ENCODE data around the gene TARP.

Gene TARP

DNA sequence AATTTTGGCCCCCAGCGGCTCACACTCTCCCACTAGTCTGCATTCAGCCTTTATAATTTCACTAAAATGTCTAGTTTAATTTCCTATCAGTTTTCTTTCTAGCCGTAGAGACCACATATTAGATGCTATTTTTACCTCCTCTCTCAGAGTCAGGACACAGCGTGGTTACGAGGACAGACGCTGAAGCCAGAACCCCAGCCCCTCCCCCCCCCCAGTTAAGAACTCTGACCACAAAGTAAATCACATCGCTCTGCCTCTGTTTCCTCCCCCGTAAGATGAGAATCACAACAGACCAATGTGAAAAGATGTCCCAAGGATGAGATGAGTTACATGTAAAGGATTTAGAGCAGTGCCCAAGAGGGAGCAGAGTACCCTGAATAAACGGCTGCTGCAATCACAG lies 11.1 kb upstream of the TARP start:
- TF ChIP-seq, protein P1, sequence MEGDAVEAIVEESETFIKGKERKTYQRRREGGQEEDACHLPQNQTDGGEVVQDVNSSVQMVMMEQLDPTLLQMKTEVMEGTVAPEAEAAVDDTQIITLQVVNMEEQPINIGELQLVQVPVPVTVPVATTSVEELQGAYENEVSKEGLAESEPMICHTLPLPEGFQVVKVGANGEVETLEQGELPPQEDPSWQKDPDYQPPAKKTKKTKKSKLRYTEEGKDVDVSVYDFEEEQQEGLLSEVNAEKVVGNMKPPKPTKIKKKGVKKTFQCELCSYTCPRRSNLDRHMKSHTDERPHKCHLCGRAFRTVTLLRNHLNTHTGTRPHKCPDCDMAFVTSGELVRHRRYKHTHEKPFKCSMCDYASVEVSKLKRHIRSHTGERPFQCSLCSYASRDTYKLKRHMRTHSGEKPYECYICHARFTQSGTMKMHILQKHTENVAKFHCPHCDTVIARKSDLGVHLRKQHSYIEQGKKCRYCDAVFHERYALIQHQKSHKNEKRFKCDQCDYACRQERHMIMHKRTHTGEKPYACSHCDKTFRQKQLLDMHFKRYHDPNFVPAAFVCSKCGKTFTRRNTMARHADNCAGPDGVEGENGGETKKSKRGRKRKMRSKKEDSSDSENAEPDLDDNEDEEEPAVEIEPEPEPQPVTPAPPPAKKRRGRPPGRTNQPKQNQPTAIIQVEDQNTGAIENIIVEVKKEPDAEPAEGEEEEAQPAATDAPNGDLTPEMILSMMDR (IDR thresholded peaks at IDR 0.05), result no peak
- no peak for TF ChIP-seq POLR2A (IDR thresholded peaks at IDR 0.05)
- no peak for DNase-seq
- WGBS, 2 donors, result 41 to 52% methylated on average over 8 of the region's 8 CpGs

GRCh38 chr7:38283809-38284208 lies 10.4 kb upstream of the TARP start:
- Histone ChIP-seq H3K4me3 (no peak overlapping the region), H3K36me3 (ENCODE audit: low read depth, missing control alignments) (no peaks in the 10 kb centered on the region), H3K27me3 (no peaks in the 10 kb centered on the region), H3K27ac (no peak overlapping the region), H3K4me1 (no peaks in the 10 kb centered on the region), H3K9me3 (no peaks in the 10 kb centered on the region)
- DNase-seq, result no peak
- 36 to 43% methylated on average over 1 of the region's 1 CpG for WGBS, 2 donors
- no peak for TF ChIP-seq POLR2A (IDR thresholded peaks at IDR 0.05)
- TF ChIP-seq, protein P1 (IDR thresholded peaks at IDR 0.05), result no peak
- intact Hi-C loops (cut with DNase I; ENCODE audit: low total_unique reads), result no loop called here

More for the DNA sequence above, 11.1 kb upstream of the TARP start:
- Histone ChIP-seq H3K4me1 (no peaks in the 10 kb centered on the region), H3K36me3 (ENCODE audit: low read depth, missing control alignments) (no peaks in the 10 kb centered on the region), H3K27me3 (no peaks in the 10 kb centered on the region), H3K4me3 (no peak overlapping the region), H3K27ac (no peak overlapping the region), H3K9me3 (no peaks in the 10 kb centered on the region)
- intact Hi-C loops (cut with DNase I; ENCODE audit: low total_unique reads), result no loop called here

DNA sequence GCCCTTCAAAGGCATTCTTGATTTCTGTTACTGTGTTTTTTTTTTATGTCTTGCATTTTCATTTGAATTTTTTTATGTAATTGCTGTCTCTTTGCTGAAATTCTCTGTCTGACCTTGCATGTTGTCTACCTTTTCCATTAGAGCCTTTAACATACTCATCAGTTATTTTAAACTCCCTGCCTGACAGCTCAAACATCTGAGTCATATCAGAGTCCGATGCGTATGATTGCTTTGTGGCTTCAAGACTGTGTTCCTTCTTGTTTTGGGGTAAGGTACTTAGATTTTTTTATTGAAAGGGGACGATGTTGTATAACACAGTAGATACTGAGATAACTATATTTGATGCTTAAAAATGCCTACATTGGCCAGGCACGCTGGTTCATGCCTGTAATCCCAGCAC lies 9.7 kb upstream of the TARP start:
- TF ChIP-seq, protein P1 (IDR thresholded peaks at IDR 0.05), result no peak
- TF ChIP-seq POLR2A (IDR thresholded peaks at IDR 0.05), result no peak
- H3K9me3 ChIP-seq, result no peaks in the 10 kb centered on the region
- H3K27me3 ChIP-seq, result no peaks in the 10 kb centered on the region
- no peaks in the 10 kb centered on the region for H3K36me3 ChIP-seq (ENCODE audit: low read depth, missing control alignments)
- no peak for DNase-seq
- no peaks in the 10 kb centered on the region for H3K4me1 ChIP-seq
- intact Hi-C loops (cut with DNase I; ENCODE audit: low total_unique reads), result no loop called here
- H3K27ac ChIP-seq, result no peak overlapping the region
- no peak overlapping the region for H3K4me3 ChIP-seq
- 86 to 88% methylated on average over 4 of the region's 4 CpGs for WGBS, 2 donors

DNA sequence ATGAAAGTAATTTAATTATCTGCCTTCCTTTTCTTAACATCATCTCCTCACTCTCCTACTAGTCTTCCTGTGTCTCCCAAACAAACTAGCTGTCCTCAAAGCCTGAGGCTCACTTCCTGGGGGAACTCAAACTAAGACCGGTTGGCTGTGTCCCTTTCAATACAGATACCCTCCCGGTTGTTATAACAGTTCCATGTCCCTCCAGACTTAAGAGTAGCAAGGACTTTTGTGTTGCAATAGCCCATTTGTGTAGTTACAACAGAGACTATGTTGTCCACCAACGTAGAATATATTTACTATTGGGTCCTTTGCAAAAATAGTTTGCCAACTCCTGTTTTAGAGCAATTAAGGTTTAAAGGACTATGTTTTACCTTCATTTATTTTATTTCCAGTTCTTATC lies 8.6 kb upstream of the TARP start:
- no peaks in the 10 kb centered on the region for H3K4me1 ChIP-seq
- 73 to 86% methylated on average over 3 of the region's 3 CpGs for WGBS, 2 donors
- H3K9me3 ChIP-seq, result no peaks in the 10 kb centered on the region
- intact Hi-C loops (cut with DNase I; ENCODE audit: low total_unique reads), result no loop called here
- no peak overlapping the region for H3K27ac ChIP-seq
- no peaks in the 10 kb centered on the region for H3K36me3 ChIP-seq (ENCODE audit: low read depth, missing control alignments)
- no peaks in the 10 kb centered on the region for H3K27me3 ChIP-seq
- TF ChIP-seq, protein P1 (IDR thresholded peaks at IDR 0.05), result no peak
- no peak for DNase-seq
- no peak overlapping the region for H3K4me3 ChIP-seq

- no peak for TF ChIP-seq POLR2A (IDR thresholded peaks at IDR 0.05)
- TF ChIP-seq, protein P1 (IDR thresholded peaks at IDR 0.05), result no peak
- intact Hi-C loops (cut with DNase I; ENCODE audit: low total_unique reads), result no loop called here
- H3K4me1 ChIP-seq, result no peaks in the 10 kb centered on the region
- no peaks in the 10 kb centered on the region for H3K27me3 ChIP-seq
- no peak overlapping the region for H3K4me3 ChIP-seq
- no peaks in the 10 kb centered on the region for H3K9me3 ChIP-seq
- no peaks in the 10 kb centered on the region for H3K36me3 ChIP-seq (ENCODE audit: low read depth, missing control alignments)
- DNase-seq, result no peak
- no peak overlapping the region for H3K27ac ChIP-seq
Observed at GRCh38 chr7:38281266-38281665, 7.8 kb upstream of the TARP start.
